Karpas-422 (cell line): Measurements from ENCODE around the gene CNTFR. TPM values are rescaled to one million over a fixed set of nuclear protein-coding genes. Genes with fewer than 3 reads are reported as not detected.

Source experiments
- DNase-seq: peaks from one replicate; pipeline ENCODE4 v3.0.0-alpha.2; 2015
- H2AFZ ChIP-seq: fragments of 200-600 bp; sonication (generic); 2 replicates; pipeline ENCODE4 v1.6.1; 2014; ENCODE audit warnings: antibody characterized with exemption, low read length, mixed read lengths
- H3K27ac ChIP-seq: fragments of 200-600 bp; sonication (generic); 2 replicates; pipeline ENCODE4 v1.5.1; 2014; ENCODE audit warnings: mild to moderate bottlenecking, low read length, moderate library complexity
- H3K27me3 ChIP-seq: fragments of 200-600 bp; sonication (generic); 2 replicates; pipeline ENCODE4 v1.6.1; 2014; ENCODE audit warnings: low read length, mixed read lengths
- H3K36me3 ChIP-seq: fragments of 200-600 bp; sonication (generic); 2 replicates; pipeline ENCODE4 v1.6.1; 2014; ENCODE audit warnings: low read length, mixed read lengths; ENCODE audit not compliant: insufficient read depth
- H3K4me1 ChIP-seq: fragments of 200-600 bp; sonication (generic); 2 replicates; pipeline ENCODE4 v1.6.1; 2014; ENCODE audit warnings: mild to moderate bottlenecking, low read length, mixed read lengths
- H3K4me2 ChIP-seq: fragments of 200-600 bp; sonication (generic); 2 replicates; pipeline ENCODE4 v1.6.1; 2014; ENCODE audit warnings: low read length, low read depth, mild to moderate bottlenecking; ENCODE audit not compliant: poor library complexity, severe bottlenecking
- H3K4me3 ChIP-seq: fragments of 200-600 bp; sonication (generic); 2 replicates; pipeline ENCODE4 v1.5.1; 2014; ENCODE audit warnings: mild to moderate bottlenecking, antibody characterized with exemption, low read length, mixed read lengths
- H3K79me2 ChIP-seq: fragments of 200-600 bp; sonication (generic); 2 replicates; pipeline ENCODE4 v1.6.1; 2014; ENCODE audit warnings: mild to moderate bottlenecking, low read length, mixed read lengths
- H3K9ac ChIP-seq: fragments of 200-600 bp; sonication (generic); 2 replicates; pipeline ENCODE4 v1.6.0; 2014; ENCODE audit warnings: low read length
- H3K9me2 ChIP-seq: fragments of 200-600 bp; sonication (generic), shearing (Covaris generic); replicated peaks from 2 replicates; pipeline ENCODE4 v1.6.0; 2014; ENCODE audit warnings: mild to moderate bottlenecking, low read length, moderate library complexity; ENCODE audit not compliant: insufficient read depth
- H3K9me3 ChIP-seq: fragments of 300-700, 200-600 bp; sonication (generic); 2 replicates; pipeline ENCODE4 v1.6.1; 2014; ENCODE audit warnings: low read length, mixed read lengths
- H4K20me1 ChIP-seq: fragments of 200-600 bp; sonication (generic); 2 replicates; pipeline ENCODE4 v1.6.1; 2014; ENCODE audit warnings: mild to moderate bottlenecking, antibody characterized with exemption, low read length, low read depth; ENCODE audit not compliant: insufficient read depth
- total RNA-seq: library from RNA; depleted of rRNA; stranded (reverse); fragments of >200 nt; shearing (Covaris generic); gene quantifications from 2 replicates; pipeline ENCODE4 v1.2.3, GENCODE V29; 2014; ENCODE audit warnings: low replicate concordance

Gene CNTFR
- total RNA-seq, 1 experiment from 2014 or later, result not detected

DNA sequence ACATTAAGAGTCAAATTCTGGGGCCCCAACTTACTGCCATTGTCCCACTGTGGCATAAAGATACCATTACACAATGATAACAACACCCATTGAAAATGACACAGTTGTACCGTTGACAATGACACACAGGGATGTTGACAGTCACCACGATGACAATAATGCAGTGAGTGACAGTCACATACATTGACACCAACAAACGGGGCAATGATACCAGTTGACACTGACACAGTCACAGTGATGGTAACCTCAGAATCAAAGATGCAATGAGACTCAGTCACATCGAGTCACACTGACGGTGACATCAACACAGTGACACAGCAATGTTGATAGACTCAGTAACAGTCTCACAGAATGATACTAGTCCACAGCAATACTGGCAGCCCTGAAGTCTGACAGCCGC lies 16.9 kb downstream of the CNTFR start:
- DNase-seq, result no peak
- Histone ChIP-seq H4K20me1 (no peaks in the 10 kb centered on the region), H2AFZ (no peak overlapping the region), H3K4me3 (no peak overlapping the region), H3K27ac (no peak overlapping the region), H3K4me1 (no peaks in the 10 kb centered on the region), H3K9ac (no peak overlapping the region), H3K9me3 (no peaks in the 10 kb centered on the region), H3K27me3 (no peaks in the 10 kb centered on the region), H3K9me2 (no peaks in the 10 kb centered on the region), H3K36me3 (no peaks in the 10 kb centered on the region), H3K4me2 (no peak overlapping the region), H3K79me2 (no peaks in the 10 kb centered on the region)

DNA sequence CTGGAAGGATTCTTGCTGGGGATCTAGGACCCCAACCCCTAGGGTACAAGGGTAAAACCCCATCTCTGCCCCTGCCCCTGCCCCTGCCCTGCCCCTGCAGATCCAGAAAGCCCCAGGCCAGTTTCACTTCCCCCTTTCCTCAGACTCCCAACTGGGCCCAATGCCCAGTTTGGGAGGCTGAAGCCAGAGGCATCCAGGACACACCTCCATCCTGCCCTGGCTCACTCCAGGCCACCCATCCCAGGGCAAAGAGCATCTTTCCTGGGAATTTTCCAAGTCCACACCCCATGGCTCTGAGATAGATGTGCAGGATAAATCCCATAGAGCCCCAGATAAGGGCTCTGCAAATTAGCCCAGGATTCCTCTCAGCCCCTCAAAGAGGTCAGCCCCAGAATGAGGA lies 17.4 kb downstream of the CNTFR start:
- no peaks in the 10 kb centered on the region for H3K9me3 ChIP-seq
- no peak overlapping the region for H3K27ac ChIP-seq
- H4K20me1 ChIP-seq, result no peaks in the 10 kb centered on the region
- no peak overlapping the region for H2AFZ ChIP-seq
- H3K79me2 ChIP-seq, result no peaks in the 10 kb centered on the region
- H3K9ac ChIP-seq, result no peak overlapping the region
- H3K36me3 ChIP-seq, result no peaks in the 10 kb centered on the region
- DNase-seq, result no peak
- no peaks in the 10 kb centered on the region for H3K4me1 ChIP-seq
- no peak overlapping the region for H3K4me3 ChIP-seq
- no peaks in the 10 kb centered on the region for H3K27me3 ChIP-seq
- no peak overlapping the region for H3K4me2 ChIP-seq
- no peaks in the 10 kb centered on the region for H3K9me2 ChIP-seq

DNA sequence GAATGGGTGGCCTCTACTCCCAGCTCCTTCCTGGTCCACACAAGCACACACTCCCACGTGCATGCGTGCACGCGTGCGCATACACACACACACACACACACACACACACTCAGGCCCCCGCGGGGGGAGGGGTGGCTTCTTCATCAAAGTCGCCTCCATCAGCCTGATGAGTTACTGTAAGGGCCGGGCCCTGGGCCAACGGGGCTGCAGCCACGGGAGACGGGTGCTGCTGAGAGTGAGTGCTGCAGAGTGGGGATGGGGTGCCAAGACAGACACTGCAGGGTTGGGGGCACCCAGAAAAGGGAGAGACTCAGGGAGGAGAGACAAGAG lies 18.1 kb downstream of the CNTFR start:
- Histone ChIP-seq H3K9me3 (no peaks in the 10 kb centered on the region), H4K20me1 (no peaks in the 10 kb centered on the region), H3K4me3 (no peak overlapping the region), H3K4me1 (no peaks in the 10 kb centered on the region), H3K27me3 (no peaks in the 10 kb centered on the region), H3K79me2 (no peaks in the 10 kb centered on the region), H3K27ac (no peak overlapping the region), H3K9me2 (no peaks in the 10 kb centered on the region), H3K9ac (no peak overlapping the region), H3K4me2 (no peak overlapping the region), H2AFZ (no peak overlapping the region), H3K36me3 (no peaks in the 10 kb centered on the region)
- no peak for DNase-seq

DNA sequence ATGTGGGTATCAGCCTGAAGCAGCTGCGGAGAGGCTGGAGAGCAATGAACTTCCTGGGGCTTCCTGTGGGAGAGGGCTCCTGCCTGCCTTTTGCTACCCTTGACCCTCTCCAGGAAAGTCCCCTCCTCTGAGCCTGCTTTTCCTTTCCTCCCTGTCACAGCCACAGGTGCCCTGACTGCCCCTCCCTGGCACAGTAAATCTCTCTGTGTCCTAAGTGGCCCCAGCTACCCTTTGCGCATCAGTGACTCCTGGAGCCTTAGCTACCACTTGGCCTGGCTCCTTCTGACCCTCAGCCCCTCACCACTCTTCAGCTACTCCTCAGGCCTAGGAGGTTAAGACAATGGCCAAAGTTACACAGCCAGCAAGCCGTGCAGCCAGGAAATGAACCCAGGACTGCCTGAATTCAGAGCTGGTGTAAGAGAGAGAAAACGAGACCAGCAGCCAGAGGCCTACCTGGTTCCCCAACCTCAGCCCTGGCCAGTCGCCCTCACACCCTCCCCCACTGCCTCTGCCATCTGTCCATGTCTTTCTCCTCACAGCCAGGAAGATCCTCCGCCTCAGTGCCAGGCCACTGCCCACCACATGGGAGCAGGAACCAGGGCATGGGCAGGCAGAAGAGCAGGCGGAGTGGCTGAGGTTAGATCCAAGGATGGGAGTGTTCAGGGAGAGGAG lies 18.6 kb downstream of the CNTFR start:
- Histone ChIP-seq H3K4me1 (no peaks in the 10 kb centered on the region), H3K9ac (no peak overlapping the region), H3K4me3 (no peak overlapping the region), H3K79me2 (no peaks in the 10 kb centered on the region), H3K9me2 (no peaks in the 10 kb centered on the region), H3K27ac (no peak overlapping the region), H2AFZ (no peak overlapping the region), H3K27me3 (no peaks in the 10 kb centered on the region), H3K36me3 (no peaks in the 10 kb centered on the region), H4K20me1 (no peaks in the 10 kb centered on the region), H3K4me2 (no peak overlapping the region), H3K9me3 (no peaks in the 10 kb centered on the region)
- DNase-seq, result no peak

DNA sequence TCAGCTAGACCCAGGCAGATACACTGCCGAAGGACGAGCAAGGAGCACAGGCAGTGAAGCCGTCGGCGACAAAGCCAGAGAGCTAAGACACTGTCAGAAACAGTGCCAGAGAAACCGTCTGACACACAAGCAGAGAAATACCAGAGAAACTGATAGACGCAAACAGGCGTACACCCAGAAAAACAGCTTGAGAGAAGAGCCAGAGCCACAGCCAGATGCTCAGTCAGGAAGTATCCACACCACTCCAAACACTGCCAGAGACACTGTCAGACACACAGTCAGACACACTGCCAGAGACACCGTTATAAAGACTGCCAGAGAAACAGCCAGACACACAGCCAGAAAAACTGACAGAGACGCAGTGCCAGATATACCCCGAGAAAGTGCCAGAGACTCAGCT lies 19.1 kb downstream of the CNTFR start:
- Histone ChIP-seq H3K36me3 (no peaks in the 10 kb centered on the region), H4K20me1 (no peaks in the 10 kb centered on the region), H3K9ac (no peak overlapping the region), H3K27me3 (no peaks in the 10 kb centered on the region), H3K9me3 (no peaks in the 10 kb centered on the region), H3K79me2 (no peaks in the 10 kb centered on the region), H3K9me2 (no peaks in the 10 kb centered on the region), H3K27ac (no peak overlapping the region), H3K4me1 (no peaks in the 10 kb centered on the region), H3K4me2 (no peak overlapping the region), H3K4me3 (no peak overlapping the region), H2AFZ (no peak overlapping the region)
- no peak for DNase-seq

DNA sequence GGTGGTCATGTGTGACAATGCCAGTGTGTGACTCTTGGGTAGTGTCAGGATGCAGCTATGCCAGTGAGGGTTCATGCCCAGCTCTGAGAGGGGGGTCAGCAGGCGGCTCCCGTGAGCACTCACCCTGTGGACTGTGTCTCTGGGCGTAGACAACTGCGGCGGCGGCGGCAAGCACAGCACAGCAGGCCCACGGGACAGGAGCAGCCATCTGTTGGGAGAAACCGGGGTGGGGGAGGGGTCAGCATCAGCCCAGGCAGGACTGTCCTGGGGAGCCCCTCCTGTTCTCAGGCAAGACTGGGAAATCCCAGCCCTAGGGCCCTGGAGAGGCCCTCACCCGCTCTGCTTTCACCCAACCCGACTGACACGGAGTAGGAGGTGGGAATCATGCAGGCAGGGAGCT lies 20.8 kb downstream of the CNTFR start:
- no peaks in the 10 kb centered on the region for H4K20me1 ChIP-seq
- no peak overlapping the region for H3K27ac ChIP-seq
- H3K4me3 ChIP-seq, result no peak overlapping the region
- H3K9me2 ChIP-seq, result no peaks in the 10 kb centered on the region
- no peaks in the 10 kb centered on the region for H3K36me3 ChIP-seq
- DNase-seq, result no peak
- no peak overlapping the region for H3K9ac ChIP-seq
- H3K4me2 ChIP-seq, result no peak overlapping the region
- H3K9me3 ChIP-seq, result no peaks in the 10 kb centered on the region
- no peaks in the 10 kb centered on the region for H3K4me1 ChIP-seq
- no peaks in the 10 kb centered on the region for H3K27me3 ChIP-seq
- H3K79me2 ChIP-seq, result no peaks in the 10 kb centered on the region
- no peak overlapping the region for H2AFZ ChIP-seq

DNA sequence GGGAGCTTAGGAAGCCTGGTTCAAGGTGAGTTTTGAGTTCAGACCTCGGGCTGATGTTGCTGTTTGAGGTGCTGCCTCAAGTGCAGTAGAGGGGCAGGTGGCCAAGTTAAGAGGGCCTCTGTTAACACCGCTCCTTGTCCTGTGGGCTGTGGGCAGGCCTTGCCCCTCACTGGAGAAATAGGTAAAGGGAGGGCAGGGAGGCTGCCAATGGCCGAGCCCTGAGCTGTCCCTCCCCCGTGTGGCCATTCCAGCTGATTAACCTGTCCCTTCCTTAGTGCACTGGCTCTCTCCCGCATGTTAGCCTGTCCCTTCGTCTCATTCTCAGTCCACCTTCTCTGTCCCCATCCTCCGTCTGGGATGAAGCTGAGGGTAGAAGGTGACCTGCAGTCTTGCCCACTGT lies 21.4 kb downstream of the CNTFR start:
- Histone ChIP-seq H3K4me2 (no peak overlapping the region), H3K27ac (no peak overlapping the region), H3K4me1 (no peaks in the 10 kb centered on the region), H3K27me3 (no peaks in the 10 kb centered on the region), H3K9me3 (no peaks in the 10 kb centered on the region), H3K9ac (no peak overlapping the region), H3K36me3 (no peaks in the 10 kb centered on the region), H3K79me2 (no peaks in the 10 kb centered on the region), H3K4me3 (no peak overlapping the region), H2AFZ (no peak overlapping the region), H4K20me1 (no peaks in the 10 kb centered on the region), H3K9me2 (no peaks in the 10 kb centered on the region)
- no peak for DNase-seq

DNA sequence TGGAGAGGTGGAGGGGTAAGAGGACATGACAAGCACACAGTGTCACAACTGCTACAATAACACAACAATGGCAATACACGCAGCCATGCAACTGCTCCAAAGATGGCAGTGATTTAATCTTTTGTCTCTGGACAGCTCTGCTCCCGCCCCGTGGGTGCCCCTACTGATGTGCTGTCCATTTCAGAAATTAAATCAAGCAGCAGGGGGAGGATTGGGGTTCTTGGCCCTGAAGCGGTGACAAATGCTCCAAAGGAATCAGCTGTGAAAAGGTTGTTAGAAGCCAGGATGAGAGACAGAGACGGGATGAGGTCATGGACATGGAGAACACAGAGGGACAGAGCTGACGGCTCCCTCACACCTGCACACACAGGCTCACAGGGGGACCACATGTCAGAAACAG lies 22.6 kb downstream of the CNTFR start:
- DNase-seq, result no peak
- H3K36me3 ChIP-seq, result no peaks in the 10 kb centered on the region
- H3K27ac ChIP-seq, result no peak overlapping the region
- H3K4me3 ChIP-seq, result no peak overlapping the region
- H3K9me3 ChIP-seq, result peaks cover 4% of the 10 kb centered on the region; the same call in 1 of the 2 replicates
- no peak overlapping the region for H3K4me2 ChIP-seq
- H3K4me1 ChIP-seq, result no peaks in the 10 kb centered on the region
- H3K9me2 ChIP-seq, result no peaks in the 10 kb centered on the region
- no peaks in the 10 kb centered on the region for H3K27me3 ChIP-seq
- H4K20me1 ChIP-seq, result no peaks in the 10 kb centered on the region
- no peak overlapping the region for H3K9ac ChIP-seq
- H3K79me2 ChIP-seq, result no peaks in the 10 kb centered on the region
- H2AFZ ChIP-seq, result no peak overlapping the region

DNA sequence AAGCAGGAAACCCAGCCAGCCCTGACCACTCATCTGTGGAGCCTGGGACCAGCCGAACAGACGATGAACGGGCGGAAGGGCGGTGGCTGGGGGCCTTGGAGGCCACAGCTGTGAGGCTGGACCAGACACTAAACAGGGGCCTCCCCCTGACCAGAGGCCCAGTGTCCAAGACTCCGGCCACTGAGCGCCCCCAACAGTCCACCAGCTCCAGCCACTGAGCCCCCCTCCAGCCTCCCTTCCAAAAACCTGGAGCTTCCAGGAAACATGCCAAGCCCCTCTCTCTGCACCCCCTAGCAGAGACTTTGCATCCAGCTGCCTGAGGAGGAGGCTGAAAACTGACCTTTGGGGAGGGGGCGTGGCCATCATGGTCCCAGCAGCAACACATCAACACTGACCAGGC lies 23.2 kb downstream of the CNTFR start:
- Histone ChIP-seq H2AFZ (no peak overlapping the region), H4K20me1 (no peaks in the 10 kb centered on the region), H3K79me2 (no peaks in the 10 kb centered on the region), H3K9me3 (peaks cover 6% of the 10 kb centered on the region; the same call in 1 of the 2 replicates), H3K4me1 (no peaks in the 10 kb centered on the region), H3K9me2 (no peaks in the 10 kb centered on the region), H3K4me3 (no peak overlapping the region), H3K36me3 (no peaks in the 10 kb centered on the region), H3K9ac (no peak overlapping the region), H3K27me3 (no peaks in the 10 kb centered on the region), H3K27ac (no peak overlapping the region), H3K4me2 (no peak overlapping the region)
- DNase-seq, result no peak
